GM12875 (cell line): ENCODE results near the gene STARD13.

Source experiments
- H3K4me3 ChIP-seq: one replicate; pipeline ENCODE4 v1.5.1; 2011; ENCODE audit warnings: low read depth, low read length, control low read depth
- CTCF ChIP-seq: IDR thresholded peaks from 2 replicates; pipeline ENCODE4 v1.5.1; 2011; ENCODE audit warnings: low read depth, mild to moderate bottlenecking, control low read depth, inconsistent platforms, low read length, moderate library complexity, borderline replicate concordance; ENCODE audit not compliant: insufficient read depth

Gene STARD13

GRCh38 chr13:33228648-33229445 lies 56.7 kb downstream of the STARD13 start:
- no peak overlapping the region for H3K4me3 ChIP-seq

GRCh38 chr13:33227927-33228647 lies 57.5 kb downstream of the STARD13 start:
- H3K4me3 ChIP-seq, result no peak overlapping the region
- no peak for TF ChIP-seq CTCF

More at GRCh38 chr13:33228648-33229445, 56.7 kb downstream of the STARD13 start:
- TF ChIP-seq CTCF, result peak; percentile 76

- no peak overlapping the region for H3K4me3 ChIP-seq
- no peak for TF ChIP-seq CTCF
Measured at GRCh38 chr13:33224686-33225085, 60.9 kb downstream of the STARD13 start.

DNA sequence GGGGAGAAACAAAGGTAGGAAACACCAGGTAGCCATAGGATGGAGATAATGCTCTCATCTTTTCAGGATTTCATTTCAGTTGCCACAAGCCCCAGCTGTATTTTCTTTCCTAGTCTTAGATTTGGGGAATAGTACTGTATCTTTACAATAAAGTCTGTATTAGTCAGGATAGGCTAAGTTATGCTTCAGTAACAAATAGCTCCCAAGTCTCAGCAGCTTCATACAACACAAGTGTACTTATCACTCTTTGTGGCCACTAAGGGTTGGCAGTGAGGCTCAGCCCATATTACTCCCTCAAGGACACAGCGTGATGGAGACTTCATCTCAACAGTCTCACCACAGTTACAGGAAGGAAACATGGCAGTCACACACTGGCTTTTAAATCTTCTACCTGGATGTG lies 61.4 kb downstream of the STARD13 start:
- H3K4me3 ChIP-seq, result no peak overlapping the region
- no peak for TF ChIP-seq CTCF

GRCh38 chr13:33219926-33220325 lies 65.6 kb downstream of the STARD13 start:
- H3K4me3 ChIP-seq, result no peak overlapping the region
- TF ChIP-seq CTCF, result no peak

DNA sequence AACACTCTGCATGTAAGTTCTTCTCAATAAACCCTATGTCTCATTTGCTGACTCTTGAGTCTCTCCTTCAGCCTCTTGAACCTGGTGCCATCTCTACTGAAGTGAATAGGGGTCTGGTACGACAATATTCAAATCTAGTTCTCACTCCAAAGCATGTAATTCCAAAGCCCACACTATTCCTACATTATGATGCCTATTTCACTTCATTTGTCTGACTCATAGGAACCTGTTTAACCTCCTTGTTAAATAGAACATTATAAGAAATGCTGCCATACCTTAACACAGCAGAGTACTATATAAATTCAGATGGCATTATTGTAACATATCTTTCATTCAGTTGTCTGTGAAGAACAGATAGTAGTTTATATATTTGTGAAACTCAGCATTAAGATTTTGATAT lies 67.1 kb downstream of the STARD13 start:
- no peak for TF ChIP-seq CTCF
- no peak overlapping the region for H3K4me3 ChIP-seq
